Activated CD8-positive, alpha-beta memory T cell treated with anti-CD3 and anti-CD28 coated beads for 1 hour (primary cell): ENCODE results near the gene PLA2G4E.

ENCODE experiments used
- DNase-seq, 2 donors: peaks; one replicate each; pipeline ENCODE4 v3.0.0-alpha.2; 2020; ENCODE audit warnings: low read depth in 1 of 2; ENCODE audit errors: extremely low read depth in 1 of 2

Gene PLA2G4E

GRCh38 chr15:41995476-41995855 is 25.4 kb downstream of the PLA2G4E start:
- no peak for DNase-seq

GRCh38 chr15:41994772-41995475 is 25.9 kb downstream of the PLA2G4E start:
- no peak for DNase-seq

GRCh38 chr15:41994171-41994650 is 26.6 kb downstream of the PLA2G4E start:
- DNase-seq, result no peak

- DNase-seq, result no peak
These were observed 27.2 kb downstream of the PLA2G4E start for GRCh38 chr15:41993472-41994170.

GRCh38 chr15:41992803-41993190 is 28.0 kb downstream of the PLA2G4E start:
- DNase-seq, result no peak

- DNase-seq, result no peak
These were observed 28.6 kb downstream of the PLA2G4E start for GRCh38 chr15:41992151-41992802.

- DNase-seq, result no peak
These were observed 30.2 kb downstream of the PLA2G4E start for GRCh38 chr15:41990691-41991090.

GRCh38 chr15:41990243-41990605 is 30.6 kb downstream of the PLA2G4E start:
- no peak for DNase-seq

- peak; percentile 39 to 71 for DNase-seq
These were observed 31.1 kb downstream of the PLA2G4E start for GRCh38 chr15:41989573-41990242.

GRCh38 chr15:41988896-41989572 is 31.8 kb downstream of the PLA2G4E start:
- no peak for DNase-seq

GRCh38 chr15:41987925-41988275 is 32.9 kb downstream of the PLA2G4E start:
- DNase-seq, result no peak

GRCh38 chr15:41987246-41987924 is 33.5 kb downstream of the PLA2G4E start:
- DNase-seq, result no peak

GRCh38 chr15:41985236-41986160 is 35.3 kb downstream of the PLA2G4E start:
- DNase-seq, result no peak

GRCh38 chr15:41984622-41985021 is 36.2 kb downstream of the PLA2G4E start:
- DNase-seq, result no peak

GRCh38 chr15:41983621-41984571 is 36.9 kb downstream of the PLA2G4E start:
- no peak for DNase-seq

GRCh38 chr15:41983221-41983620 is 37.6 kb downstream of the PLA2G4E start:
- no peak for DNase-seq

GRCh38 chr15:41982133-41982930 is 38.5 kb downstream of the PLA2G4E start:
- DNase-seq, result no peak
